GM19025 (cell line): ENCODE data around the gene PDHB.

Source experiments
- ATAC-seq: cut with Tn5 transposase; IDR thresholded peaks from one replicate; pipeline ENCODE4 v1.9.1; 2021; ENCODE audit warnings: mild to moderate bottlenecking, low read depth, moderate library complexity; ENCODE audit not compliant: unreplicated experiment

Gene PDHB

DNA sequence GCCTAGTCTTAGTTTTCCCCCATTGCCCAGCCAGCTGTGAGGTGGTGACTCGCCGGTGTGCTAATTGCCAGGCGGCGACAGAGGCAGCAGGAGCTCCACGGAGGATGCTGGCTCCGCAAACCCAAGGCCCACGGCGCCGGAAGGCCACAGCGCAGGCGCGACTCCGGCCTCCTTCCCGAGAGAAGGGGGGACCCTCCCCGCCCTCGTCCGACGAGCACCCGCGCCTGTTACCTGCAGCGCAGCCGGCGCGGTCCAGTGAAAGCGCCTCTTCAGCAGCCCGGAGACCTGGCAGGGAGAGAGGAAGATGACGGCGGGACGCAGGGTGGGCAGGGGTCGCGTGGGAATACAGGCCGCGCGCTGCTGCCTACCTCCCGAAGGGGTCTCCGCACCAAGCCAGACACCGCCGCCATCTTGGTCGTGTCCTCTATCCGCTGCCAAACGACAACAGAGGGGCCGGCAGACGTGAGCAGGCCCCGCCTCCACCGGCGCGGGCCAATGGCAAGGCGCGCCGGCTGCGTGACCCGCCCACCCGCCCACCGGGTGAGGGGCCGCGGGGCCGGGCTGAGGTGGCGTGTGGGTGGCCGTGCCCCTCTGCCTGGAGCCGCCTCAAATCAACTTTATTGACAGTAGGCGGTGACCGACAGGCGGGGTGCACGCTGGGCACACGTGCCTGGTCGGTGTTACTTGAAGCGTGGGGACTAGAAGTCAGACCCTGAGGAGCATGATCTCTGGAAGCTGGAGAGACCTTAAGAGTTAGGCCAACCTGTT, at the start of gene PDHB:
Gene PDHB (minus strand): TSS at position 433 of the 768 bp plus-strand sequence. CDS start 23 bp downstream, at position 410.
- ATAC-seq: peak; percentile 95

DNA sequence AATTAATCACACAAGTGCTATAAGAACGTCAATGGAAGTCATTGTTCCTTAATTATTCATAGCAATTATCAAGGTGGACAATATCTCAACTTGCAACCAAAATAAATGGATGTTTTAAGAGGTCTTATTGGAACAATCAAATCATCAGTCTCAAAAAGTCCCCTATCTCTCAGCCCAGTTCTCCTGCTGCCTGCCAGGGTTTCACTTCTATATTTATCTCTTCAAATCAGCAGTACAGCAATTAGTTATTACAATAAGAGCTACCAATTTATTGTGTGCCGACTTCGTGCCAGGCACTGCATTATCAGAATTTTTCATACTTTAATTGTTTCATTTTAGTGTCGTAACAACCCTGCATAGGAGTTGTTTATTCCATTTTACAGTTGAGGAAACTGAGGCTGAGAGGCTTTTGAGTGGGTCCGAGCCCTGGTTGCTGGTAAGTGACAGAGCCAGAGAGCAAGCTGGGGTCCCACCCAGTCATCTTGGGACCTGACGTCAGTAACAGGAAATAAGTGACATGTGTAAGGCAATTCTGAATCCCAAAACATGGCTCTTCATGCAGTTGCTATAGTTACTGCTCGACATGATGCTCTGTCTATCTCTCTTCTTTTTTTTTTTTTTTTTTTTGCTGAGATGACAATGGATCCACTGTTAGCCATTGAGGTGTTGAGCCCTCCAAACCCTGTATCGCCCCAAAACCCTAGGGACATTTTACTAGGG, 49.4 kb upstream of the PDHB start:
- no peak for ATAC-seq

DNA sequence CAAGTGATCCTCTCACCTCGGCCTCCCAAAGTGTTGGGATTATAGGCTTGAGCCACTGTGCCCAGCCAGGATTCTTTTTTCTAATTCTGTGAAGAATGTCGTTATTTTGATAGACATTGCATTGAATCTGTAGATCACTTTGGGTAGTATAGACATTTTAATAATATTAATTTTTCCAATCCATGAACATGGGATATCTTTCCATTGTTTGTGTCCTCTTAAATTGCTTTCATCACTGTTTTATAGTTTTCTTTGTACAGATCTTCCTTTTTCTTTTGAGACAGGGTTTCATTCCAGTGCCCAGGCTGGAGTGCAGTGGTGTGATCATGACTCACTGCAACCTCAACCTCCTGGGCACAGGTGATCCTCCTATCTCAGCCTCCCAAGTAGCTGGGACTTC, 46.7 kb upstream of the PDHB start:
- ATAC-seq: no peak

DNA sequence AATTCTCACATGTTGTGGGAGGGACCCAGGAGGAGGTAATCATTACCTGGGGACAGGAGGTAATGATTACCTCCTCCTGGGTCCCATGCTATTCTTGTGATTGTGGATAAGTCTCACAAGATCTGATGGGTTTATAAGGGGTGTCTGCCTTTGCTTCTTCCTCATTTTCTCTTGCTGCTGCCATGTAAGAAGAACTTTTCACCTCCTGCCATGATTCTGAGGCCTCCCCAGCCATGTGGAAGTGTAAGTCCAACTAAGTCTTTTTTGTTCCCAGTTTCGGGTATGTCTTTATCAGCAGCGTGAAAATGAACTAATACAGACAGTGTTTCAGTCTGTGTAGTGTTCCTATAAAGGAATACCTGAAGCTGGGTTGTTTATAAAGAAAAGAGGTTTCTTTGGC, 45.1 kb upstream of the PDHB start:
- ATAC-seq: no peak

DNA sequence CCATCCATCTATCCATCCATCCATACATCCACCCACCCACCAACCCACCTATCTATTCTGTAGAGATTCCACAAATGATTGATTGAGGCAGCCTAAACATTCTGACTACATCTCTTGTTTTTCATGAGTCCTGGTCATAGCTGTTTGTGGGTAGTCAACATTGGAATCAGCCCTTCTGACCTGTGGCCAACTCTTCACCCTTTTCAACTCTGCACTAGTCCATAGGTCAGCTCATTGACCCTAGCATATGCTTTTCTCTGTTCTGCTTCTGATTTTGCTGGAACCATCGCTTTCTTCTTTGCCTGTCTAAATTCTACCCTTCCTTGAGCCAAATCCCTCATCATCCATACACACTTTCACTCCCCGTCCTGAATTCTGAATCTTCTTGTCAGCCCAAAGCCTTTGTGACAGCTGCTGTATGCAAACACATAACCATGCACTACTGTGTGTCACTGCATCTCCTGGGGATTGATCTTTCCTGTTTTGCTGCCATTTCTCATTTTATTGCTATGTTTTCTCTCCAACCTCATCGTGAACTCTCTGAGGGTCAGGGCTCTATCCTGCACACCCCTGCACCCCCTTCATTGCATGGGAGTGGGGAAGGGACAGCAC, 41.4 kb upstream of the PDHB start:
- no peak for ATAC-seq

DNA sequence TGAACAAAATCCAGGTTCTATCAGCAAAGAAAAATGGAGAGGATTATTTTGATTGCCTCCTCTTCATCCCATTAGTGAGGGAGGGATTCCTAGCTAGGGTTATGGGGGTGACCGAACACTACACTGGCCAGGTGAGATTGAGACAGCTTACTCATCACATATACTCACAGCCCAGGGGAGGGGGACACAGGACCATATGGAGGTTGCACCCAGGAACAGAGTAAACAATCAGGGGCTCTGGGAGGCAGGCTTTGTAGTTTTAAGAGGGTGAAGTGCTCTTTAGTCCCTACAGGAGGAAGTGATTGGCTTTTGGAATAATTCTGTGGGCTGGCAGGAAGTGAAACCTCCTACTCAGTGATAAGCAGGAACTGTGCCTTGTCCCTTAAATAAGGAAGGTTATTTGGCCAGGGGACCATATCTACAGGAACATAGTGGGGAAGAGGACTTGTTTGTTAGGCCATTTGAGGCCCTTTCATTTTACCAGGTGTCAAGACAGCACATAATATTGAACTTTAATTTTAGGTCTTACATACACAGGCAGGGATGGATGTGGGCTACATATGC, 40.8 kb upstream of the PDHB start:
- ATAC-seq: no peak

DNA sequence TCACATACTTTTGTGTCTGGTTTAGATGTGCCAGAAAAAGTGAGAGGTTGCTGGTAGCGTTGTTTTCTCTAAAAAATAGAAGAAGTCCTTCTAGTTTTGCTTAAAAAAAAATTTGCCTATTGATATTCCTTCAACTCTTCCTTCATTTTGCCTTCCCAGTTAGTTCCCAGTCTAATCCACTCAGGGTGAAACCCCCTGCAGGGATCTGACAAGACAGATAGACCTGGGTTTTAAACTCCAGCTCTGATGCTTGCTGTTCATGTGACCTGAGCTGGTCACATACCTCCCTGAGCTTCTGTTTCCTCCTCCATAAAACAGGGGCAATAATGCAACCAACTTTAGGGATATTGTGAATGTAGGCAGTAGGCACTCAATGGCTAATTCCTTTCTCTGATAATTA, 39.6 kb upstream of the PDHB start:
- no peak for ATAC-seq

DNA sequence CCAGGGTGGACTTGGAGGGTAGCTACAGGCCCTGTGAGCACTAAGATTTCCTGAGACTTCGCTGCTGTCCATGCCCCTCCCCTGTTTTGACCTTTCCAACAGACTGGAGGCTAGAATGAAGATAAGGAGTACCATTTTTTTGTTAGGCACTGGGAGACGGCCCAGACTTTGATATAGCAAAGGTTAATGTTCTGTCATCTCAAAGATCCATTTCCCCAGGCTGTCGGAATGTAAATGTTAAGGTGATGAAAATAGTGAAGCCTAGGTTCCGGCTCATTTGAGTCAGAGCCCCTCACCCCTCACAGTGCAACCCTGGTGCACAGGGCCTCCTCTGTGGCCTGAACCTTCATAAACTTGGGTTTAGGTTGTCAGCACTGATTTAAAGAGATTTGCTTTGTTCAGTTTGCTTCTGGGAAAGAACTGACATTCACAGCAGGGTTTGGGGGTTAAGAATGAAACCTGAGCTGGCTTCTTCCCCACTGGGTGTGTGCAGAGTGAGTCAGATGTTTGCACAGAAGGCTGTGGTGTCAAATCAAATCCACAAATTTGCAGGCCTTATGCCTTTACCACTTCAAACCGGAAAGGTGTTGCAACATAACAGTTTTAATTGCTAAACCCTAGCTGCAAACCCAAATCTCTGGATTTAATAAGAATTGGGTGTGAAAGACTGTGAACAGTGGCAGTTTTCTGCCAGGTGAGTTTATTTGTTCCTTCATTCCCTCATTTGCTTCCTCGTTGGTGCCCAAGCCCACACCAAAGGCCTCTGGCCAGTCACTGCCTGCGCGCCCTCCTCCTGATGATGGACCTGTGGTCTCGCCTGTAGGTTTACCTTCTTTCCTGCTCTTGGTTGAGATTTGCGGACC, 37.6 kb upstream of the PDHB start:
- ATAC-seq: no peak

DNA sequence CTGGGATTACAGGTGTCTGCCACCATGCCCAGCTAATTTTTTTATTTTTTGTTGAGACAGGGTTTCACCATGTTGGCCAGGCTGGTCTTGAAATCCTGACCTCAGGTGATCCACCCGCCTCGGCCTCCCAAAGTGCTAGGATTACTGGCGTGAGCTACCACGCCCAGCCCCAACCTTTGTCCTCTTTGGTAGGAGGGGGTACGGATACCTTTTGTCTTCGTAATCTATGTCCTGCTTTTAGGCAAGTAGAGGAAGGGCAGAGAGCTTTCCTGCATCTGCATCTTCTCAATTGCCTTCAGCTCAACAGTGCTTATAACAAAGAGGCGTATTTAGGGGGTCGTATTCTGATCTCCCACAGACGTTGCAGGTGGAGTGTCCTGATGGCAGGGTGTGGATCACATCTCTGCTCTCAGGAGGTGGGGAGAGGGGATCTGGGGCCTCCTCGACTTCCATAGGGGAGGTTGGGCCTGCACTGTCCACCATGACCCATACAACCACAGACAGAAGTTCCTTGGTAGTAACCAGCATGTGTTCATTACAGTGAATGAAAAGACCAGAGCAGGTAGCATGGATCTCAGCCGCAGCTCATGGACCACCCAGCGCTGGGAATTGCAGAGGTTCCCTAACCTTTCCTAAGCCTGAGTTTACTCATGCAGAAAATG, 36.9 kb upstream of the PDHB start:
- ATAC-seq: no peak

DNA sequence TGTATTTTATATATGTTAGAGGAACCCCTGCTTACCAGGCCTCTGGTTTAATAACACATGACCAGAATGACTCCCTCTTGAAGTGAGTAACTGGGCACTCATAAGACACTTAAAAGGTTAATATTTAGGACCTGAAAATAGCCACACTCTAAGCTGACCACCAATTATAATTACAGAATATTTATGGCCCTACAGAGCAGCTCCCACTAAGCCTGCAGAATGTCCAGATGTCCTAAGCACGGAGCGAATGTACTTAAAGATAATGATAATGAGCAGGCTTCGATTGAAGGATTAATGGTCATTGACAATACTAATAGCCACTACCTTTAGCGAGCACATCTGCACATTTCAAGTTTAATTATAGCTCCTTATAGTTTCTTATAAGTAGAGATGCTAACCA, 35.5 kb upstream of the PDHB start:
- ATAC-seq: no peak

DNA sequence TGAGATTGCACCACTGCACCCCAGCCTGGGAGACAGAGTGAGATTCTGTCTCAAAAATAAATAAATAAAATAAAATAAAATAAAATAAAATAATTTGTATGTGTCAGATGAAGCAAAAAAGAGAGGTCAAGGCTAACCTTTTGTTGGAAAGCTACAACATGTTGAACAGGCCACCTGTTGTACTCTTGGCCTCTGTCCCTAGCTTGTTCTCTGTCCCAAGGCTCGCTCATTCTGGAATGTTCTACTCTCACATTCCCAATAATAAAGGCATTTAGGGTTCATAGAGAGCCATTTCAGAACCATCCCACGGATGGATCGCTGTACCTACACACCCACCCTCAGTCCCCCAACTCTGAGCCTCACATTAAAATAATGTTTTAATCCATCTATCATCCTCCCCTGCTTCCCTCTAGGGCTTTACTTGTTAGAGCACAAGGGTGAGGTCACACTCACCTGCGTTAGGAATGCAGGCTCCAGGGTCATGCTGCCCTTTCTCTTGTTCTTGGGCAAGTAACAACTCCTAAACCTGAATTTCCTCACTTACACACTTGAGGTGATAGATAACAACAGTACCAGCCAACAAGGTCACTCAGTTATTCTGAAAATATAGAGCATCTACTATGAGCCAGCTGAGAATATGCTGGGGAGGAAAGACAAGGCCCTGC, 33.4 kb upstream of the PDHB start:
- ATAC-seq: no peak

DNA sequence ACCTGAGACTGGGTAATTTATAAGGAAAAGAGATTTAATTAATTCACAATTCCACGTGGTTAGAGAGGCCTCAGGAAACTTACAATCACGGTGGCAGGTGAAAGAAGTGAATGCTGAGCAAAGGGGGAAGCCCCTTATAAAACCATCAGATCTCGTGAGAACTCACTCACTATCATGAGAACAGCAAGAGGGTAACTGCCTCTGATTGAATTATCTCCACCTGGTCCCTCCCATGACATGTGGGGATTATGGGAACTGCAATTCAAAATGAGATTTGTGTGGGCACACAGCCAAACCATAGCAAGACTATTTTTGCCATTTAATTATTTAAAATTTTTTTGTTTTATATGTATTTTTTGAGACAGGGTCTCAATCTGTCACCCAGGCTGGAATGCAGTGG, 31.2 kb upstream of the PDHB start:
- ATAC-seq: no peak

DNA sequence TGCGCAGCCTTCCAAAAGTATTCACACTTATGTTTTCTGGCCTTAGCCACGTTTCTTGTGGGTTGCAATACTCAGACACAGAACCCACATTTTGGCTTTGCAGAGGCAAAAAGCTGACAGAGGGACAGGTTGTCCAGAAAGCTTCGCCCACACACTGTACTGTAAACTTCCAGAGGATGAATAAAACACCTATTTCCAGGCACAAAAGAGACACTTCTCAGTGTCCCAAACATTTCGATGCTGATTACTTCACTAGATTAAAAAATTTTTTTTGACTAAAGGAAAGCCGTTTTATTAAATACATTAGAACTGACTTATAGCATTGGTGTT, 30.3 kb upstream of the PDHB start:
- ATAC-seq: no peak

DNA sequence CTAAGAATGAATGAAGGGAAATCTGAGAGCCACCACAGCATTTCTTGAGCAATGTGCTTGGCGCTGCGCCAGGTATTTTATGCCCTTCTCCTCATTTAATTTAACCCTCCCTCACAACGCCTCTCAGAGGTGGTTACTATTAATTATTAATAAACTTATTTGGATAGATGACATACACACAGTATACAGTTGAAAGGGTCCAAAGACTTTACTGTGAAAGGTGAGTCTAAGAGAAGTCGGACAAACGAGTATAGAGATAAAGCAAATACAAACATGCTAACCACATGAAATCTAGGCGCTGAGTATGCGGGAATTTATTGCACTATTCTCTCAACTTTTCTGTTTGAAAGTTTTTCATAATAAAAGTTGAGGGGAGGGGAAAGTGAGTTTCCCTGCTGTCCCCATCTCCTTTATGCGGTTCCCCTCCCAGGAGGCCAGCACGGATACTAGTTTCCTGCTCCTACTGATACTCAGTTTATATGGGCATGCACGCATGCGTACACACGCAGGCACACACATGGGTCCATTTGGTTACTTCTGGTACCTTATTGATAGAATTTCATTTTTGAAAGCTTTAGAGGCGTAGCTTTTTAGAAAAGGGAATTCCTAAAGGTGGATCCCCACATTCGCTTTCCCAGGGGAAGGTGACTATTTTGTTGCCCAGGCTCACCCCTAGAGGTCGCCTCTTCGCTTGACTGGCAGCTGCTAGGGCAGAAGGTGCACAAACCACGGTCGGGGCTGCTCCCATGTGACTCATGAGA, 29.7 kb upstream of the PDHB start:
- ATAC-seq: peak; percentile 87

DNA sequence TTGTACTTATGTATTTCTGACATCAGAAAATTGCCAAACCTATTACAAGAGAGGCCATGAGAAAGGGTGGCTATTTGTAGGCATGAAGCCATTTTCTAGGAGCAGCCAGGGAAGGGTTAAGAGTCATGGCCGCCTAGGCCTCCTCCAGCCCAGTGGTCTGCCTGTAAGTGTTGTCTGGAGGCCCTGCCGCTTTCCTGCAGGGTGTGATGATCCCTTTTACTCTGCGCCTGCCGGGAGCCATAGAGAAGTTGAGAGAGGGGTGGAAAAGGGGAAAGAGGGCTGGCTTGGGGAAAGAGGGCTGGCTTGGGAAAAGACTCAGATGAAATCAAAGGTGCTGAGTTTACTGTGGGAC, 29.2 kb upstream of the PDHB start:
- no peak for ATAC-seq

DNA sequence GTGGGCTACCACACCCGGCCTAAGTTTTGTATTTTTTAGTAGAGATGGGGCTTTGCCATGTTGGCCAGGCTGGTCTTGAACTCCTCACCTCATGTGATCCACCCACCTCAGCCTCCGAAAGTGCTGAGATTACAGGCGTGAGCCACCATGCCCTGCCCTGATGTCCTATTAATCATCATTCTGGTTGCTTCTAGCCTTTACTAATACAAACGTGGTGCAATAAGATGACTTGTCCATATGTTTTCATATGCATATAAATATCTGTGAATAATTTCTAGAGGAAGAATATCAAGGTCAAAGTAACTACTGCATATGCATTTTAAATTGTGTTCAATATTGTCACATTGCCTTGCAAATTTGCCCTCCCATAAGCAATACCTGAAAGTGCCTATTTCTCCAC, 25.5 kb upstream of the PDHB start:
- no peak for ATAC-seq

DNA sequence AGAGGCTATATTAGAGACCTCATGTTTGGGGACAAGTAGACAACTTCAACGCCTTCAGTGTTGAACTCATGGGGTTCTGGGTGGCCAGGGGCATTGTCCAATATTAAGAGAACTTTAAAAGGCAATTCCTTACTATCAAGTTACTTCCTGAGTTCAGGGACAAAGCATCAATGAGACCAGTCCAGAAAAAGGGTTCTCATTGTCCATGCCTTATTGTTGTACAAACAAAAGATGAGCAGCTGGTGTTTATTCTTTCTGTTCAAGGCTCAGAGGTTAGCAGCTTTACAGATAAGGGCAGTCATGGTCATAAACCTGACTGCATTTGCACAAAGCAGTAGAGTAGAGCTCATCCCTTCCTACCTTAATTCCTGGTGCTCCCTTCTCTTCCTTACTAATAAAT, 18.5 kb upstream of the PDHB start:
- no peak for ATAC-seq

DNA sequence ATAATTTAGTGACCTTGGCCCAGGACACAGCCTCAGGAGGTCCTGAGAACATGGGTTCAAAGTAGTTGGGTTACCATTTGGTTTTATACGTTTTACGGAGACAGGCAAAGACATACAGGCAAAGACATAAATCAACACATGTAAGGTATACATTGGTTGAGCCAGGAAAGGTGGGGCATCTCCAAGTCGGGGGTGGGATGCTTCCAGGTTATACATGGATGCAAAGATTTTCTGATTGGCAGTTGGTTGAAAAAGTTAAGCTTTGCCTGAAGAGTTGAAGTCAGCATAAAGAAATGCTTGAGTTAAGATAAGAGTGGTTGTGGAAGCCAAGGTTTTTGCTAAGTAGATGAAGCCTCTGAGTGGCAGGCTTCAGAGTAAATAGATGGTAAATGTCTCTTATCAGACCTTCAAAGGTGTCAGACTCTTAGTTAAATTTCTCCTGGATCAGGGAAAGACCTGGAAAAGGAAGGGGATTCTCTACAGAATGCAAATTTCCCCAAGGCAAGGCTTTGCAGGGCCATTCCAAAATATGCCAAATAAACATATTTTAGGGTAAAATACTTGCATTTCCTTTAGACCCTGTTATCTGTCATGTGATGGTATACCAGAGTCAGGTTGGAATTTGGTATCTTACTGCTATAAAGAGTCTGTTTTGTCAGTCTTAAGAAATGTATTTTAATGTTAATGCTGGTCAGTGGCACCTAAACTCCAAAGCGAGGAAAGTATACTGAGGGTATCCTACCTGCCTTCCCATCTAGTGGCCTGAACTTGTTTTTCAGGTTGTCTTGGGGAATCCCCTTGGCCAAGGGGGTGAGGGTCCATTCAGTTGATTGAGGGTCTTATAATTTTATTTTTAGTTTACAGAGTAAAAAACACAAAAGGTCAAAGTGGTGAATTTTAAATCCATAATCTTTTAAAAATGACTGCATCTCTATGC, 8.2 kb upstream of the PDHB start:
- ATAC-seq: no peak
